K562 (cell line): ENCODE measurements around the gene ZNF618. TPM values are rescaled to one million over a fixed set of nuclear protein-coding genes. Genes with fewer than 3 reads are reported as not detected.

Experiments
- CTCFL ChIP-seq: IDR thresholded peaks from 2 replicates; pipeline ENCODE4 v1.6.1; 2011; ENCODE audit warnings: borderline replicate concordance, low read depth, mild to moderate bottlenecking, moderate library complexity, low read length; ENCODE audit not compliant: insufficient read depth, poor library complexity, severe bottlenecking
- ELK1 ChIP-seq: sonication (generic); formaldehyde crosslinking; IDR thresholded peaks from 2 replicates; pipeline ENCODE4 v1.8.1; 2022; ENCODE audit warnings: missing genetic modification reagents
- FIP1L1 ChIP-seq: fragments of 200-400 bp; formaldehyde crosslinking; IDR thresholded peaks from 2 replicates; pipeline ENCODE4 v1.6.1; 2018; ENCODE audit warnings: mild to moderate bottlenecking, low read depth, low read length; ENCODE audit not compliant: poor library complexity, severe bottlenecking
- MLX ChIP-seq, 2 experiments: fragments of 450-650 bp in 1 of 2; sonication (generic) in 1 of 2; formaldehyde crosslinking; conservative IDR thresholded peaks; 2 replicates each; pipeline versions ENCODE4 v1.4.0 to v1.8.1; 2020 to 2022; ENCODE audit warnings: mild to moderate bottlenecking in 1 of 2, missing genetic modification reagents in 1 of 2
- MYC ChIP-seq, 2 experiments: fragments of 250-450 bp in 1 of 2; sonication (Bioruptor Pico) in 1 of 2; IDR thresholded peaks; 2 replicates each; pipeline versions ENCODE4 v1.5.1 to v1.6.1; 2012 to 2021; ENCODE audit warnings: low read depth in 2 of 2, borderline replicate concordance in 1 of 2, improper control_type of control experiment in 1 of 2, low read length in 1 of 2, mild to moderate bottlenecking in 1 of 2, moderate library complexity in 1 of 2
- polyA plus RNA-seq, 8 experiments: library from polyadenylated mRNA; depleted of rRNA in 4 of 8; stranded (reverse) in 5 of 8; unstranded in 3 of 8; fragments of >200 nt; fragmentation: Nextera tagmentation in 2 of 8; fragmentation: Illumina TruSeq in 1 of 8; extraction: Ambion mirVana in 2 of 8; extraction: Trizol in 1 of 8; gene quantifications; 2 replicates each; pipeline versions ENCODE4 v1.2.1 to v1.2.3, GENCODE V29; 2011 to 2014; ENCODE audit warnings: inconsistent platforms in 1 of 8, missing spikeins in 1 of 8
- total RNA-seq, 7 experiments: library from RNA; depleted of rRNA in 6 of 7; stranded (reverse); fragments of >200 nt in 6 of 7; fragmentation: Illumina TruSeq in 2 of 7; extraction: Trizol in 2 of 7; gene quantifications; 2 replicates each; pipeline versions ENCODE4 v1.2.1 to v1.2.3, GENCODE V29; 2011 to 2021; ENCODE audit warnings: low replicate concordance in 1 of 7

ZNF618 gene
- total and polyA plus RNA-seq, 9 of the 15 experiments (the other 6 are each of a cell fraction or from before 2014, with no cell fraction given), result 0.08 to 13.7 (median 3.4) TPM

- no peak for TF ChIP-seq CTCFL
- TF ChIP-seq ELK1 (CRISPR knock-in tag), result no peak
- TF ChIP-seq MYC (IDR thresholded peaks at IDR 0.05; ENCODE audit: low read depth, low read length), result no peak
- TF ChIP-seq MYC (CRISPR knock-in tag; IDR thresholded peaks at IDR 0.05; ENCODE audit: borderline replicate concordance, low read depth), result no peak
- TF ChIP-seq FIP1L1, result no peak
- no peak for TF ChIP-seq MLX (CRISPR knock-in tag; conservative IDR thresholded peaks at IDR 0.05)
These were observed 193.5 kb downstream of the ZNF618 start (continued) for GRCh38 chr9:114069476-114070187.
